Fibroblast of lung (primary cell): Measurements from ENCODE around the gene DCPS. TPM values are rescaled to one million over a fixed set of nuclear protein-coding genes. Genes with fewer than 3 reads are reported as not detected.

Experiments used
- DNase-seq, 2 donors: peaks; one replicate each; pipeline versions ENCODE4 v3.0.0 to v3.0.0-alpha.2; 2010; ENCODE audit warnings: low read depth in 2 of 2
- H2AFZ ChIP-seq: 2 replicates; pipeline ENCODE4 v1.5.1; 2012; ENCODE audit warnings: low read length, control low read depth, inconsistent platforms
- H3K27ac ChIP-seq: 2 replicates; pipeline ENCODE4 v1.5.1; 2011; ENCODE audit warnings: low read length, control low read depth; ENCODE audit not compliant: insufficient read depth
- H3K27me3 ChIP-seq: 2 replicates; pipeline ENCODE4 v1.5.1; 2011; ENCODE audit warnings: mild to moderate bottlenecking, low read length; ENCODE audit not compliant: control insufficient read depth, insufficient read depth
- H3K36me3 ChIP-seq: 2 replicates; pipeline ENCODE4 v1.5.1; 2011; ENCODE audit warnings: low read length; ENCODE audit not compliant: control insufficient read depth, insufficient read depth
- H3K4me1 ChIP-seq: 2 replicates; pipeline ENCODE4 v1.5.1; 2011; ENCODE audit warnings: low read length; ENCODE audit not compliant: control insufficient read depth, insufficient read depth; ENCODE audit errors: extremely low read depth
- H3K4me2 ChIP-seq: 2 replicates; pipeline ENCODE4 v1.5.1; 2011; ENCODE audit warnings: low read length, control low read depth; ENCODE audit not compliant: insufficient read depth; ENCODE audit errors: extremely low read depth
- H3K4me3 ChIP-seq, 4 experiments: fragments of 200-600 bp in 1 of 4; sonication (generic) in 1 of 4; replicated peaks in 1 of 4; 2 replicates each; pipeline ENCODE4 v1.5.1; 2011 to 2016; ENCODE audit warnings: low read length in 4 of 4, low read depth in 3 of 4, mild to moderate bottlenecking in 3 of 4, control low read depth in 2 of 4, inconsistent platforms in 1 of 4, mixed read lengths in 1 of 4; ENCODE audit not compliant: insufficient read depth in 1 of 4; ENCODE audit errors: control extremely low read depth in 1 of 4
- H3K79me2 ChIP-seq: 2 replicates; pipeline ENCODE4 v1.5.1; 2012; ENCODE audit warnings: mild to moderate bottlenecking, low read length, inconsistent platforms; ENCODE audit not compliant: control insufficient read depth, insufficient read depth
- H3K9ac ChIP-seq: 2 replicates; pipeline ENCODE4 v1.5.1; 2011; ENCODE audit warnings: mild to moderate bottlenecking, low read length, control low read depth; ENCODE audit not compliant: insufficient read depth
- H3K9me3 ChIP-seq: 2 replicates; pipeline ENCODE4 v1.5.1; 2012; ENCODE audit warnings: low read depth, low read length; ENCODE audit not compliant: control insufficient read depth, insufficient read depth
- H4K20me1 ChIP-seq: 2 replicates; pipeline ENCODE4 v1.5.1; 2011; ENCODE audit warnings: low read length; ENCODE audit not compliant: control insufficient read depth, insufficient read depth; ENCODE audit errors: extremely low read depth
- CTCF ChIP-seq, 2 donors: IDR thresholded peaks in 1 of 2; conservative IDR thresholded peaks in 1 of 2; 1 replicate in 1 of 2; 2 replicates in 1 of 2; pipeline ENCODE4 v1.5.1; 2011 to 2012; ENCODE audit warnings: low read length in 2 of 2, control low read depth in 1 of 2, inconsistent platforms in 1 of 2, low read depth in 1 of 2, mild to moderate bottlenecking in 1 of 2
- EZH2 ChIP-seq: IDR thresholded peaks from 2 replicates; pipeline ENCODE4 v1.5.1; 2012; ENCODE audit warnings: low read length, control low read depth, mild to moderate bottlenecking; ENCODE audit errors: missing control alignments
- polyA plus RNA-seq, 2 donors: library from polyadenylated mRNA; depleted of rRNA in 1 of 2; stranded (reverse) in 1 of 2; unstranded in 1 of 2; fragments of >200 nt; gene quantifications; 2 replicates each; pipeline ENCODE4 v1.2.1, GENCODE V29; 2011 to 2012; ENCODE audit warnings: missing spikeins in 1 of 2
- total RNA-seq: library from RNA; depleted of rRNA; stranded (reverse); fragments of >200 nt; gene quantifications from 2 replicates; pipeline ENCODE4 v1.2.1, GENCODE V29; 2014

The DCPS gene
- total and polyA plus RNA-seq, 2 donors (not counting 1 experiment from before 2014, with no cell fraction given) = 13.0 to 22.7 TPM

- Histone ChIP-seq H3K79me2 (peaks cover 40% of the 10 kb centered on the region), H3K36me3 (peaks cover 3% of the 10 kb centered on the region), H3K9ac (no peak overlapping the region), H3K9me3 (no peaks in the 10 kb centered on the region), H3K4me3 (peak overlapping the region in 2 of 4 experiments; percentile 36 to 37), H2AFZ (no peak overlapping the region), H3K27me3 (no peaks in the 10 kb centered on the region), H3K4me2 (peak overlapping the region; percentile 6), H3K4me1 (peaks cover 30% of the 10 kb centered on the region), H3K27ac (peak overlapping the region; percentile 46), H4K20me1 (no peaks in the 10 kb centered on the region)
- TF ChIP-seq EZH2 (no peak), CTCF (conservative IDR thresholded peaks at IDR 0.05 in 1 of 2, IDR thresholded peaks at IDR 0.05 in 1 of 2; ENCODE audit: low read depth in 1 of 2, low read length in 2 of 2) (no peak)
- DNase-seq = peak; percentile 69 to 76
These were observed 49.3 kb downstream of the DCPS start for GRCh38 chr11:126352934-126353801.

GRCh38 chr11:126354631-126355323 lies 50.9 kb downstream of the DCPS start:
- DNase-seq = no peak
- H3K27me3 ChIP-seq = no peaks in the 10 kb centered on the region
- TF ChIP-seq EZH2 (no peak), CTCF (conservative IDR thresholded peaks at IDR 0.05 in 1 of 2, IDR thresholded peaks at IDR 0.05 in 1 of 2; ENCODE audit: low read depth in 1 of 2, low read length in 2 of 2) (no peak)
- H3K9ac ChIP-seq = peak overlapping the region; percentile 53
- H2AFZ ChIP-seq = peak overlapping the region; percentile 72
- no peaks in the 10 kb centered on the region for H4K20me1 ChIP-seq
- no peaks in the 10 kb centered on the region for H3K9me3 ChIP-seq
- H3K4me1 ChIP-seq = peaks cover 25% of the 10 kb centered on the region
- H3K4me3 ChIP-seq = peak overlapping the region; percentile 63 to 86 (median 82)
- H3K27ac ChIP-seq = peak overlapping the region; percentile 77
- peaks cover 40% of the 10 kb centered on the region for H3K79me2 ChIP-seq
- peak overlapping the region; percentile 93 for H3K4me2 ChIP-seq
- peaks cover 3% of the 10 kb centered on the region for H3K36me3 ChIP-seq

GRCh38 chr11:126355324-126355925 lies 51.6 kb downstream of the DCPS start, which contains the start of gene ST3GAL4:
Gene ST3GAL4, plus strand, starts transcription at chr11:126355686. Its CDS starts 50,470 bp downstream, at chr11:126406156.
- TF ChIP-seq CTCF (conservative IDR thresholded peaks at IDR 0.05 in 1 of 2, IDR thresholded peaks at IDR 0.05 in 1 of 2; ENCODE audit: low read depth in 1 of 2, low read length in 2 of 2) (no peak), EZH2 (no peak)
- peak; percentile 69 to 70 for DNase-seq
- peak within 1 kb of the TSS; percentile 94 for H3K4me2 ChIP-seq
- H3K9ac ChIP-seq = peak within 1 kb of the TSS; percentile 53
- peaks cover 29% of the 10 kb centered on the region for H3K4me1 ChIP-seq
- peaks cover 3% of the 10 kb centered on the region for H3K36me3 ChIP-seq
- peak within 1 kb of the TSS; percentile 63 to 86 (median 82) for H3K4me3 ChIP-seq
- H3K27ac ChIP-seq = peak within 1 kb of the TSS; percentile 77
- no peaks in the 10 kb centered on the region for H4K20me1 ChIP-seq
- H3K9me3 ChIP-seq = no peaks in the 10 kb centered on the region
- no peaks in the 10 kb centered on the region for H3K27me3 ChIP-seq
- peaks cover 40% of the 10 kb centered on the region for H3K79me2 ChIP-seq
- H2AFZ ChIP-seq = peak within 1 kb of the TSS; percentile 72
